Testis (tissue), 3 donors: ENCODE measurements around the gene YIPF1. TPM values are rescaled to one million over a fixed set of nuclear protein-coding genes. Genes with fewer than 3 reads are reported as not detected.
"Not testable (repeated sequence)": the region's sequence is repeated elsewhere in the genome, so short reads cannot be mapped to it uniquely, and the experiment has no call there.

Source experiments
- DNase-seq: peaks from one replicate; pipeline ENCODE4 v3.0.0-alpha.2; 2019
- H3K27ac ChIP-seq, 2 donors: fragments of 200-600 bp; sonication (generic); one replicate each; pipeline ENCODE4 v1.5.1; 2019
- H3K27me3 ChIP-seq: fragments of 200-600 bp; sonication (generic); one replicate; pipeline ENCODE4 v1.5.1; 2019
- H3K36me3 ChIP-seq: fragments of 200-600 bp; sonication (generic); one replicate; pipeline ENCODE4 v1.5.1; 2017; ENCODE audit warnings: low read depth; ENCODE audit errors: missing control alignments
- H3K4me1 ChIP-seq: fragments of 200-600 bp; sonication (generic); one replicate; pipeline ENCODE4 v1.5.1; 2019
- H3K4me3 ChIP-seq, 2 donors: fragments of 200-600 bp; sonication (generic); one replicate each; pipeline ENCODE4 v1.5.1; 2017 to 2019
- H3K9me3 ChIP-seq: fragments of 200-600 bp; sonication (generic); one replicate; pipeline ENCODE4 v1.5.1; 2017
- CTCF ChIP-seq, 3 experiments: fragments of 450-650 bp in 2 of 3; fragments of 200-600 bp in 1 of 3; sonication (generic) in 1 of 3; IDR thresholded peaks; one replicate each; pipeline ENCODE4 v1.5.1; 2016 to 2019; ENCODE audit warnings: antibody characterized with exemption in 3 of 3, mild to moderate bottlenecking in 2 of 3, moderate library complexity in 1 of 3
- POLR2A ChIP-seq: fragments of 450-650 bp; IDR thresholded peaks from one replicate; pipeline ENCODE4 v1.6.1; 2017; ENCODE audit warnings: antibody characterized with exemption, mild to moderate bottlenecking, moderate library complexity
- WGBS, 2 donors: methylation state at CpG; one replicate each; pipeline ENCODE4 v1.1.5; 2018; 5-methylcytosine and 5-hydroxymethylcytosine counted together
- intact Hi-C: fragments of 100-400 bp; cut with DNase I; formaldehyde crosslinking; loops from one replicate; pipeline ENCODE4 v1.15.1; 2023; ENCODE audit warnings: low total_unique reads
- polyA plus RNA-seq: library from polyadenylated mRNA; stranded (reverse); fragments of 350-450 nt; fragmentation: Illumina TruSeq; extraction: RNeasy Lipid Tissue Mini Kit (QIAGEN cat#74804); gene quantifications from one replicate; pipeline ENCODE4 v1.2.3, GENCODE V29; 2014; ENCODE audit warnings: low read depth, low replicate concordance; ENCODE audit not compliant: insufficient read depth
- total RNA-seq, 2 donors: library from RNA; depleted of rRNA; stranded (reverse); fragments of >200 nt; gene quantifications; one replicate each; pipeline ENCODE4 v1.2.3, GENCODE V29; 2016

Gene YIPF1
- total and polyA plus RNA-seq, 3 donors from 2014 or later = 34.1 to 45.9 (median 35.9) TPM

- 54 to 59% methylated on average over 5 of the region's 5 CpGs for WGBS, 2 donors
- TF ChIP-seq CTCF (IDR thresholded peaks at IDR 0.05) = peak; percentile 28 to 57 (median 47)
- no peak for TF ChIP-seq POLR2A
- DNase-seq = no peak
- H3K9me3 ChIP-seq = no peaks in the 10 kb centered on the region
- H3K4me1 ChIP-seq = no peaks in the 10 kb centered on the region
- H3K36me3 ChIP-seq = no peaks in the 10 kb centered on the region
- no peak overlapping the region for H3K27ac ChIP-seq
- no peak overlapping the region for H3K4me3 ChIP-seq
- intact Hi-C loops = no loop called here
- H3K27me3 ChIP-seq = no peaks in the 10 kb centered on the region
Observed at GRCh38 chr1:53878492-53879105, 11.0 kb downstream of the YIPF1 start.

DNA sequence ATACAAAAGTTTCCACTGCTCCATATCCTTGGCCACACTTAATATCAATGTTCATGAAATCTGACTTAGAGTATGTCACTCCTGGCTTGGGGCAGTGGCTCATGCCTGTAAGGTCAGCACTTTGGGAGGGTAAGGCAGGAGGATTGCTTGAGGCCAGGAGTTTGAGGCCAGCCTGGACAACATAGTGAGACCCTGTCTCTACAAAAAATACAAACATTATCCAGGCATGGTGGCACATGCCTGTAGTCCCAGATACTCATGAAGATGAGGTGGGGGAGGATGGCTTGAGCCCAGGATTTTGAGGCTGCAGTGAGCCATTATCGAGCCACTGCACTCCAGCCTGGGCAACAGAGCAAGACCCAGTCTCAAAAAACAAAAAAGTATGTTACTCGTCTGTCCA lies 14.4 kb downstream of the YIPF1 start:
- H3K27me3 ChIP-seq, DNase-seq, H3K4me3 ChIP-seq, intact Hi-C loops, H3K36me3 ChIP-seq, H3K4me1 ChIP-seq, H3K9me3 ChIP-seq, H3K27ac ChIP-seq: not testable (repeated sequence)
- 91 to 98% methylated on average over 2 of the region's 2 CpGs for WGBS, 2 donors

- H3K27me3 ChIP-seq = no peaks in the 10 kb centered on the region
- H3K4me3 ChIP-seq = no peak overlapping the region
- 73 to 77% methylated on average over 5 of the region's 5 CpGs for WGBS, 2 donors
- H3K9me3 ChIP-seq = no peaks in the 10 kb centered on the region
- no peak for DNase-seq
- no peaks in the 10 kb centered on the region for H3K4me1 ChIP-seq
- TF ChIP-seq POLR2A = no peak
- TF ChIP-seq CTCF (IDR thresholded peaks at IDR 0.05) = no peak
- no peak overlapping the region for H3K27ac ChIP-seq
- H3K36me3 ChIP-seq = no peaks in the 10 kb centered on the region
- intact Hi-C loops = no loop called here
Observed at GRCh38 chr1:53871773-53872484, 17.7 kb downstream of the YIPF1 start.

DNA sequence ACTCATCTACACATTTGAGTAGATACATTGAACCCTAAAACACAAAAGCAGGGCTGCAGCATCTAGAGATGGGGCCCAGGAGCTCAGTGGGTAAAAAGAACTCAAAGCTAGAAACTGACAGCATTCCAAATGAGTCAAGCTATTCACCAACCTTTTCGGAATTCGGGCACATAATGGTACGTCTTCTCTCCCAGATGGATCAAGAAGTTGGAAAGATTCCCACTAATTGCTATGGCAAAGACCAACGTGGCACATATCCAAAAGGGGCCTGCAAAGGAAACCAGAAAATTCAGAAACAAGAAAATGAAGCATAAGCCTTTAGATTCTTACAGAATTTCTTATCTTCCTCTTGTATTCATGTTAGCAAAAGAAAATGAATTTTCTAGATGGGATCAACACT lies 18.4 kb downstream of the YIPF1 start:
- no peaks in the 10 kb centered on the region for H3K9me3 ChIP-seq
- H3K27me3 ChIP-seq = no peaks in the 10 kb centered on the region
- WGBS, 2 donors = 75 to 79% methylated on average over 4 of the region's 4 CpGs
- no peaks in the 10 kb centered on the region for H3K4me1 ChIP-seq
- no peak for DNase-seq
- TF ChIP-seq POLR2A (no peak), CTCF (IDR thresholded peaks at IDR 0.05) (no peak)
- intact Hi-C loops = no loop called here
- no peaks in the 10 kb centered on the region for H3K36me3 ChIP-seq
- no peak overlapping the region for H3K4me3 ChIP-seq
- no peak overlapping the region for H3K27ac ChIP-seq

- DNase-seq = no peak
- intact Hi-C loops = no loop called here
- no peak overlapping the region for H3K27ac ChIP-seq
- H3K4me3 ChIP-seq = no peak overlapping the region
- H3K4me1 ChIP-seq = no peaks in the 10 kb centered on the region
- no peak for TF ChIP-seq CTCF (IDR thresholded peaks at IDR 0.05)
- TF ChIP-seq POLR2A = no peak
- H3K27me3 ChIP-seq = no peaks in the 10 kb centered on the region
- H3K9me3 ChIP-seq = no peaks in the 10 kb centered on the region
- no peaks in the 10 kb centered on the region for H3K36me3 ChIP-seq
- 83 to 93% methylated on average over 11 of the region's 11 CpGs for WGBS, 2 donors
Observed at GRCh38 chr1:53869454-53870117, 20.0 kb downstream of the YIPF1 start.
